Osteocyte (in vitro differentiated cells): Measurements from ENCODE around the gene CHRM5. TPM values are rescaled to one million over a fixed set of nuclear protein-coding genes. Genes with fewer than 3 reads are reported as not detected.

ENCODE experiments used
- DNase-seq: peaks from one replicate; pipeline ENCODE4 v3.0.0; 2021; ENCODE audit warnings: mixed read lengths; ENCODE audit not compliant: unreplicated experiment; ENCODE audit errors: extremely low spot score
- H3K27ac Mint-ChIP-seq: one replicate; pipeline ENCODE4 v1.8.0; 2021; ENCODE audit warnings: mild to moderate bottlenecking, mixed read lengths; ENCODE audit not compliant: unreplicated experiment
- H3K27me3 Mint-ChIP-seq: one replicate; pipeline ENCODE4 v1.8.0; 2021; ENCODE audit warnings: mixed read lengths; ENCODE audit not compliant: unreplicated experiment
- H3K36me3 Mint-ChIP-seq: one replicate; pipeline ENCODE4 v1.8.0; 2021; ENCODE audit warnings: mixed read lengths; ENCODE audit not compliant: unreplicated experiment
- H3K4me1 Mint-ChIP-seq: one replicate; pipeline ENCODE4 v1.8.0; 2021; ENCODE audit warnings: mixed read lengths; ENCODE audit not compliant: unreplicated experiment
- H3K4me3 Mint-ChIP-seq: one replicate; pipeline ENCODE4 v1.8.0; 2021; ENCODE audit warnings: mild to moderate bottlenecking, moderate library complexity, mixed read lengths; ENCODE audit not compliant: unreplicated experiment
- H3K9me3 Mint-ChIP-seq: one replicate; pipeline ENCODE4 v1.8.0; 2021; ENCODE audit warnings: mixed read lengths; ENCODE audit not compliant: unreplicated experiment
- long read RNA-seq: library from polyadenylated mRNA; unstranded; transcript quantifications from one replicate; pipeline ENCODE4 v2.0.0, GENCODE V29; 2021
- total RNA-seq: library from RNA; stranded (reverse); gene quantifications from 2 replicates; pipeline ENCODE4 v1.2.1, GENCODE V29; 2021
- TF ChIP-seq, protein P1 (sequence below): fragments of 200-600 bp; sonication (generic); IDR thresholded peaks from 2 replicates; pipeline ENCODE4 v1.5.0; 2021; ENCODE audit warnings: antibody characterized with exemption, mild to moderate bottlenecking, moderate library complexity

Gene CHRM5, protein sequence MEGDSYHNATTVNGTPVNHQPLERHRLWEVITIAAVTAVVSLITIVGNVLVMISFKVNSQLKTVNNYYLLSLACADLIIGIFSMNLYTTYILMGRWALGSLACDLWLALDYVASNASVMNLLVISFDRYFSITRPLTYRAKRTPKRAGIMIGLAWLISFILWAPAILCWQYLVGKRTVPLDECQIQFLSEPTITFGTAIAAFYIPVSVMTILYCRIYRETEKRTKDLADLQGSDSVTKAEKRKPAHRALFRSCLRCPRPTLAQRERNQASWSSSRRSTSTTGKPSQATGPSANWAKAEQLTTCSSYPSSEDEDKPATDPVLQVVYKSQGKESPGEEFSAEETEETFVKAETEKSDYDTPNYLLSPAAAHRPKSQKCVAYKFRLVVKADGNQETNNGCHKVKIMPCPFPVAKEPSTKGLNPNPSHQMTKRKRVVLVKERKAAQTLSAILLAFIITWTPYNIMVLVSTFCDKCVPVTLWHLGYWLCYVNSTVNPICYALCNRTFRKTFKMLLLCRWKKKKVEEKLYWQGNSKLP
- total RNA-seq, result not detected in 2 replicates
- long read RNA-seq, result 0 reads

DNA sequence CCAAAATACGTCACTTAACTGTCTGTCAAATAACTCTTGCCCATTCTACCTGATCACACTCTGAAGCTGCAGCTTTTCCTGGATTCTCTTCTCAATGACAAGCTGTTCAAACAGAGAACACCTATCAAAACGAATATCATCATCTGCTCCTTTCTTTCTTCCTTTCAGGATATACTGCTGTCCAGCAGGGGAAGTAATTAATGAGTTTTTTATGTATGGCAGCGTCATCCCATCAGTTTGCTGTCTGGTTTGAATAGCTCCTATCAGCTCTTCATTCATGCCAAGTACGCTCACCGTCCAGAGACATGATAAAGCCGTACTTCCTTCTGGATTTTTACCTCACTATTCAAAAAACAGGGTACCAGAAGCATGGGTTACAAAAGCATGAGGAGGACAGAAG lies at the start of gene CHRM5:
Gene CHRM5, plus strand, starts transcription at position 274 of the 400 bp plus-strand sequence. CDS start 94,221 bp downstream, outside the sequence.
- no peaks in the 10 kb centered on the region for H3K9me3 Mint-ChIP-seq
- no peaks in the 10 kb centered on the region for H3K4me1 Mint-ChIP-seq
- TF ChIP-seq, protein P1, sequence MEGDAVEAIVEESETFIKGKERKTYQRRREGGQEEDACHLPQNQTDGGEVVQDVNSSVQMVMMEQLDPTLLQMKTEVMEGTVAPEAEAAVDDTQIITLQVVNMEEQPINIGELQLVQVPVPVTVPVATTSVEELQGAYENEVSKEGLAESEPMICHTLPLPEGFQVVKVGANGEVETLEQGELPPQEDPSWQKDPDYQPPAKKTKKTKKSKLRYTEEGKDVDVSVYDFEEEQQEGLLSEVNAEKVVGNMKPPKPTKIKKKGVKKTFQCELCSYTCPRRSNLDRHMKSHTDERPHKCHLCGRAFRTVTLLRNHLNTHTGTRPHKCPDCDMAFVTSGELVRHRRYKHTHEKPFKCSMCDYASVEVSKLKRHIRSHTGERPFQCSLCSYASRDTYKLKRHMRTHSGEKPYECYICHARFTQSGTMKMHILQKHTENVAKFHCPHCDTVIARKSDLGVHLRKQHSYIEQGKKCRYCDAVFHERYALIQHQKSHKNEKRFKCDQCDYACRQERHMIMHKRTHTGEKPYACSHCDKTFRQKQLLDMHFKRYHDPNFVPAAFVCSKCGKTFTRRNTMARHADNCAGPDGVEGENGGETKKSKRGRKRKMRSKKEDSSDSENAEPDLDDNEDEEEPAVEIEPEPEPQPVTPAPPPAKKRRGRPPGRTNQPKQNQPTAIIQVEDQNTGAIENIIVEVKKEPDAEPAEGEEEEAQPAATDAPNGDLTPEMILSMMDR, result no peak
- no peak within 1 kb of the TSS for H3K4me3 Mint-ChIP-seq
- no peaks in the 10 kb centered on the region for H3K36me3 Mint-ChIP-seq
- H3K27ac Mint-ChIP-seq, result no peak within 1 kb of the TSS
- no peak for DNase-seq
- no peaks in the 10 kb centered on the region for H3K27me3 Mint-ChIP-seq

DNA sequence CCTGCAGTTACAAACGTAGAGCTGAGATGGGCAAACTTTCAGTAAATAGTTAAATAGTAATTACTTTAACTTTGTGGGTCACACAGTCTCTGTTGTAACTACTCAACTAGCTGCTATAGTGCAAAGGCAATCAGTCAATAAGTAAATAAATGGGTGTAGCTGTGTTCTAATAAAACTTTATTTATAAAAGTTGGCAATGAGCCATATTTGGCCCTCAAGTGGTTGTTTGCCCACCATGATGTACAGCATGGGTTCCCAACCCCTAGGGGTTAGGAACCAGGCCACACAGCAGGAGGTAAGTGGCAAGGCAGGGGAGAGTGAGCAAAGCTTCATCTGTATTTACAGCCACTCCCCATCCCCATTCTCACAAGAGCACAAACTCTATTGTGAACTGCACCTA lies 44.9 kb upstream of the CHRM5 start:
- H3K4me1 Mint-ChIP-seq, result peaks cover 3% of the 10 kb centered on the region
- H3K9me3 Mint-ChIP-seq, result no peaks in the 10 kb centered on the region
- H3K27ac Mint-ChIP-seq, result no peak overlapping the region
- H3K36me3 Mint-ChIP-seq, result no peaks in the 10 kb centered on the region
- no peak overlapping the region for H3K4me3 Mint-ChIP-seq
- no peaks in the 10 kb centered on the region for H3K27me3 Mint-ChIP-seq
- TF ChIP-seq, protein P1, result no peak
- no peak for DNase-seq

- Mint-ChIP-seq H3K36me3 (no peaks in the 10 kb centered on the region), H3K27me3 (no peaks in the 10 kb centered on the region), H3K4me3 (no peak overlapping the region), H3K4me1 (peaks cover 3% of the 10 kb centered on the region), H3K9me3 (no peaks in the 10 kb centered on the region), H3K27ac (no peak overlapping the region)
- DNase-seq, result no peak
- TF ChIP-seq, protein P1, result no peak
Observed at GRCh38 chr15:33926260-33926659, 42.0 kb upstream of the CHRM5 start.

GRCh38 chr15:33932734-33933133 lies 35.6 kb upstream of the CHRM5 start:
- Mint-ChIP-seq H3K27me3 (no peaks in the 10 kb centered on the region), H3K4me3 (no peak overlapping the region), H3K9me3 (no peaks in the 10 kb centered on the region), H3K27ac (no peak overlapping the region), H3K36me3 (no peaks in the 10 kb centered on the region), H3K4me1 (peaks cover 4% of the 10 kb centered on the region)
- DNase-seq, result no peak
- TF ChIP-seq, protein P1, result no peak

GRCh38 chr15:33934396-33934795 lies 33.9 kb upstream of the CHRM5 start:
- no peak for DNase-seq

More at GRCh38 chr15:33934396-33934795, 33.9 kb upstream of the CHRM5 start:
- Mint-ChIP-seq H3K4me1 (peaks cover 4% of the 10 kb centered on the region), H3K27ac (no peak overlapping the region), H3K36me3 (no peaks in the 10 kb centered on the region), H3K9me3 (no peaks in the 10 kb centered on the region), H3K4me3 (no peak overlapping the region), H3K27me3 (no peaks in the 10 kb centered on the region)
- TF ChIP-seq, protein P1, result no peak
